ENCODE data around the gene CCDC91.

GRCh38 chr12:28164644-28165275 lies 25.5 kb upstream of the CCDC91 start:
- TF ChIP-seq POLR2AphosphoS5 (IDR thresholded peaks at IDR 0.05; ENCODE audit: low read depth, low read length) (no peak), SPI1 (IDR thresholded peaks at IDR 0.05; ENCODE audit: low read depth, low read length) (no peak)
